HepG2 (cell line): ENCODE measurements around the gene ISCA2. TPM values are rescaled to one million over a fixed set of nuclear protein-coding genes. Genes with fewer than 3 reads are reported as not detected.

Source experiments
- DBP ChIP-seq: sonication (generic); formaldehyde crosslinking; IDR thresholded peaks from 2 replicates; pipeline ENCODE4 v1.4.0; 2020; ENCODE audit warnings: missing genetic modification reagents; ENCODE audit errors: not compliant biosample characterization
- DMAP1 ChIP-seq: IDR thresholded peaks from 2 replicates; pipeline ENCODE4 v1.6.1; 2016
- HDAC6 ChIP-seq: fragments of 200-600 bp; sonication (generic); IDR thresholded peaks from 2 replicates; pipeline ENCODE4 v1.7.0; 2017; ENCODE audit warnings: mild to moderate bottlenecking, antibody characterized with exemption, low read length, low read depth
- HNRNPK ChIP-seq: fragments of 200-400 bp; formaldehyde crosslinking; IDR thresholded peaks from 2 replicates; pipeline ENCODE4 v1.6.1; 2018; ENCODE audit warnings: low read length, low read depth, moderate library complexity, mild to moderate bottlenecking; ENCODE audit not compliant: poor library complexity, severe bottlenecking
- KLF9 ChIP-seq: IDR thresholded peaks from 2 replicates; pipeline ENCODE4 v1.6.1; 2016; ENCODE audit warnings: low read depth
- NR2F6 ChIP-seq, 2 experiments: IDR thresholded peaks; 2 replicates each; pipeline ENCODE4 v1.6.1; 2016; ENCODE audit warnings: antibody characterized with exemption in 1 of 2, mild to moderate bottlenecking in 1 of 2
- RERE ChIP-seq: IDR thresholded peaks from 2 replicates; pipeline ENCODE4 v1.6.1; 2016; ENCODE audit warnings: low read depth, missing genetic modification reagents, missing compliant biosample characterization
- TAF1 ChIP-seq: sonication (generic); formaldehyde crosslinking; IDR thresholded peaks from 2 replicates; pipeline ENCODE4 v1.4.0; 2020; ENCODE audit warnings: missing genetic modification reagents
- TFDP1 ChIP-seq: IDR thresholded peaks from 2 replicates; pipeline ENCODE4 v1.6.1; 2016; ENCODE audit warnings: missing compliant biosample characterization, missing genetic modification reagents, borderline replicate concordance
- ZFP41 ChIP-seq: sonication (generic); formaldehyde crosslinking; IDR thresholded peaks from 2 replicates; pipeline ENCODE4 v1.4.0; 2020; ENCODE audit warnings: mild to moderate bottlenecking, missing genetic modification reagents, borderline replicate concordance
- ZNF160 ChIP-seq: sonication (generic); formaldehyde crosslinking; IDR thresholded peaks from 2 replicates; pipeline ENCODE4 v1.8.0; 2022; ENCODE audit warnings: mild to moderate bottlenecking, inconsistent platforms, missing genetic modification reagents
- ZNF274 ChIP-seq: sonication (generic); formaldehyde crosslinking; IDR thresholded peaks from 2 replicates; pipeline ENCODE4 v1.5.1; 2020; ENCODE audit warnings: mild to moderate bottlenecking, missing genetic modification reagents
- ZNF513 ChIP-seq: sonication (generic); formaldehyde crosslinking; conservative IDR thresholded peaks from 2 replicates; pipeline ENCODE4 v1.5.0; 2020; ENCODE audit warnings: missing genetic modification reagents
- ZNF574 ChIP-seq: sonication (generic); formaldehyde crosslinking; IDR thresholded peaks from 2 replicates; pipeline ENCODE4 v1.4.0; 2020; ENCODE audit warnings: missing genetic modification reagents
- ZNF619 ChIP-seq: sonication (generic); formaldehyde crosslinking; IDR thresholded peaks from 2 replicates; pipeline ENCODE4 v1.4.0; 2020; ENCODE audit warnings: mild to moderate bottlenecking, missing genetic modification reagents
- ZSCAN25 ChIP-seq: sonication (generic); formaldehyde crosslinking; IDR thresholded peaks from 2 replicates; pipeline ENCODE4 v1.8.0; 2022; ENCODE audit warnings: mild to moderate bottlenecking, missing genetic modification reagents
- polyA plus RNA-seq, 8 experiments: library from polyadenylated mRNA; depleted of rRNA in 3 of 8; stranded (reverse) in 7 of 8; unstranded in 1 of 8; fragments of >200 nt; fragmentation: Illumina TruSeq in 4 of 8; extraction: Trizol in 4 of 8; gene quantifications; 2 replicates each; pipeline versions ENCODE4 v1.2.1 to v1.2.3, GENCODE V29; 2011 to 2016; ENCODE audit warnings: low read depth in 4 of 8, missing spikeins in 1 of 8, mixed read lengths in 1 of 8; ENCODE audit not compliant: insufficient read depth in 1 of 8
- total RNA-seq, 5 experiments: library from RNA; depleted of rRNA; stranded (reverse); fragments of >200 nt; fragmentation: Illumina TruSeq; extraction: Trizol; gene quantifications; 2 replicates each; pipeline ENCODE4 v1.2.3, GENCODE V29; 2016; ENCODE audit warnings: low read depth in 1 of 5

ISCA2 gene
- total and polyA plus RNA-seq, 2 of the 13 experiments (the other 11 are each of a cell fraction or from before 2014, with no cell fraction given): 32.1 to 43.4 TPM

DNA sequence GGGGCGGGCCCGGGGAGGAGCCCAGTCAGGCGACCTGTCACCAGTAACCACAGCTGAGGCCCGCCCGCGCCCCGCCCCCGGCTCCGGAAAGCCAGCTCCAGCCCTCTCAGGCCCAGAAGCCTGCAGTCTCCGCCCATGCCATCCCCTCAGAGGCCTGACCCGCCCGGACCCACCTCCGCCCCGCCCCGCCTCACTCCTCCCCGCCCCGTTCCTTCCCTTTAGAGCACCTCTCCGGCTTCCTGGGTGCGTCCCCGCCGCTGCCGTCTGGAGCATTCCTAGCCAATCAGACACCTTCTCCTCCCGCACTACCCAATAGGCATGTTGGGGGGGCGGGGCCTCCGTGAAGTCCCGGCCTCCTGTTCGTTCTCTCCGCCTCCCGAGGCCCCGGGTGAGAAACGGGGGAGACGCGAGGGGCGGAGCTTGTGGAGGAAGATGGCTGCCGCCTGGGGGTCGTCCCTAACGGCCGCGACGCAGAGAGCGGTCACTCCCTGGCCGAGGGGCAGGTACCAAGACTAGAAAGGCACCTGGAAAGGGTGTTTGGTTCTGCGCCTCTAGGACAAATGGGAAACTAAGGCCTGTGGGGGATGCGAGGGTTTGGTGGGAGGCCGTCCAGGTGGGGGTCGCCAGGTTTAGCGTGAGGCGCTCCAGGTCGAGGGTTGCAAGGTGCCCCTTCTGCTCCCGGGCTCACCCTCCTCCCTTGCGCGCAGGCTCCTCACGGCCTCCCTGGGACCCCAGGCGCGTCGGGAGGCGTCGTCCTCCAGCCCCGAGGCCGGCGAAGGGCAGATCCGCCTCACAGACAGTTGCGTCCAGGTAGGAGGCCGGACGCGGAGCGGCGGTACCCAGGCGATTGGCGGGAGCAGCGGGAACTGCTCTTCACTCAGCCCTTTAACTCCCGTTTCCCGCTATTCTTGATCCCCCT, at the start of gene ISCA2 (continued):
- TF ChIP-seq ZNF274 (CRISPR knock-in tag): 0 out of 2 replicates have a peak, but pooled peaks have one; percentile 45
- peak; percentile 56; the same call in 1 of the 2 replicates for TF ChIP-seq ZSCAN25 (CRISPR knock-in tag)
- TF ChIP-seq HDAC6: no peak
- TF ChIP-seq NR2F6 (IDR thresholded peaks at IDR 0.05): no peak
- no peak for TF ChIP-seq NR2F6 (CRISPR knock-in tag; IDR thresholded peaks at IDR 0.05)
- TF ChIP-seq DMAP1: peak; percentile 6; the same call in 1 of the 2 replicates
- no peak for TF ChIP-seq TFDP1
- TF ChIP-seq RERE (CRISPR knock-in tag): no peak
- TF ChIP-seq ZNF574 (CRISPR knock-in tag): 0 out of 2 replicates have a peak, but pooled peaks have one; percentile 13
- TF ChIP-seq ZNF160 (CRISPR knock-in tag): peak; percentile 57; the same call in 1 of the 2 replicates
- 0 out of 2 replicates have a peak, but pooled peaks have one; percentile 33 for TF ChIP-seq ZNF619 (CRISPR knock-in tag)
- TF ChIP-seq DBP (CRISPR knock-in tag): peak; percentile 28
- peak; percentile 57 for TF ChIP-seq HNRNPK
- TF ChIP-seq TAF1 (CRISPR knock-in tag): peak; percentile 69
- TF ChIP-seq ZFP41 (CRISPR knock-in tag): no peak
- no peak for TF ChIP-seq ZNF513 (CRISPR knock-in tag)
- TF ChIP-seq KLF9 (CRISPR knock-in tag): no peak
